Nucleus accumbens (tissue), 56 donors: ENCODE data around the gene TEX19.
"Not testable (repeated sequence)": the region's sequence is repeated elsewhere in the genome, so short reads cannot be mapped to it uniquely, and the experiment has no call there.

Experiments used
- DNase-seq, 56 donors: peaks; one replicate each; lab custom pipeline; 2025; lab: John Stamatoyannopoulos, UW

Gene TEX19

GRCh38 chr17:82403662-82404660, 44.9 kb downstream of the TEX19 start:
- DNase-seq = no peak

GRCh38 chr17:82405051-82405450, 46.0 kb downstream of the TEX19 start:
- DNase-seq = no peak

DNA sequence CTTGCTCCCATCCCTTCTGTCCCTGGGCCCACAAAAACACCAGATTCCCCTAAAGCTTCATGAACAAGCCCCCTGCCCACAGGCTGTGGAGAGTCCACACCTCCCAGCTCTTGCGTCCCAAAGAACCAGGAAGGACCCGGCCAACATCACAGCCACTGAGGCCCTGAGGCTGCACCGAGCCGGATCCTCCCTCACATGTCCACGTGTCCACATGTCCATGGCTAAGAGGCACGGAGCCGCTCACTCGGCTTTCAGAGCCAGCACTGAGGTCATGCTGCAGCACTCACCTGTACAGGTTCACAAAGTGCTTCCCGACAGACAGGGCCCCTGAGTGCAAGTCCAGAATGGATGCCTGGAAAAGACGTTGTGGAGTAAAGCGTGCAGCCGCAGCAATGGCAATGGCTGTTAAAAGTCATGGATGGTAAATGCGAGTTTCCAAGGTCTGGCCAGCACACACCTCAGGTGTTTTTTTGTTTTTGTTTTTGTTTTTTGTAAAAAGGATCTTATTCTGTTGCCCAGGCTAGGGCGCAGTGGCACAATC, 47.2 kb downstream of the TEX19 start:
- DNase-seq = no peak

- DNase-seq = no peak
Measured at GRCh38 chr17:82407255-82407654, 48.2 kb downstream of the TEX19 start.

GRCh38 chr17:82408288-82408937, 49.4 kb downstream of the TEX19 start:
- no peak for DNase-seq

- DNase-seq = no peak
Measured at GRCh38 chr17:82408938-82409318, 49.9 kb downstream of the TEX19 start.

- DNase-seq = no peak
Measured at GRCh38 chr17:82410014-82410716, 51.1 kb downstream of the TEX19 start.

DNA sequence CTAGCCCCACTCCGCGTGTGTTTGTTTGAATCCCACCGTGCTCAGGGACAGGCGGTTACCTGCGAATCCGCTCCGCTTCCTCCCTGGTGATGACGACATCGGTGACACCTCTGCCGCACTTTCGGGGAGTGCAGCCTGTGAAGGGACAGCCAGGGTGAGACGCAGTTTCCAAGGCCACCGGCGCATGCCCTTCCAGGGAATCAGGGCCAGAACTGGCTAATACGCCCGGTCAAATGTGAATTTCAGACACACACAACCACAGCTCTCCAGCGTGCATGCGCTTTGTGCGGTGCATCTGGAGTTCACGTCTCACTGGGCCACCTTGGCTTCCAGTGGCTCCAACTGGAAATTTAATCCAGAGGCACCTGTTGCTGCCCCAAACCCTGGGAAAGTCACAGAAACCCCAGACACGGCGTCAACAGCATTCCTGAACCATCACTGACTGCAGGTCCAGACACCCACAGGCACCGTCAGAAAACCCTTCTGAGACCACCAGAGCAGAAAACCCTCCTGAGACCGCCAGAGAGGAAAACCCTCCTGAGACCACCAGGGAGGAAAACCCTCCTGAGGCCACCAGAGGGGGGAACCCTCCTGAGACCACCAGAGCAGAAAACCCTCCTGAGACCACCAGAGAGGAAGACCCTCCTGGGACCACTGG, 52.5 kb downstream of the TEX19 start:
- DNase-seq = no peak

- DNase-seq = not testable (repeated sequence)
Measured at GRCh38 chr17:82412081-82412480, 53.0 kb downstream of the TEX19 start.

DNA sequence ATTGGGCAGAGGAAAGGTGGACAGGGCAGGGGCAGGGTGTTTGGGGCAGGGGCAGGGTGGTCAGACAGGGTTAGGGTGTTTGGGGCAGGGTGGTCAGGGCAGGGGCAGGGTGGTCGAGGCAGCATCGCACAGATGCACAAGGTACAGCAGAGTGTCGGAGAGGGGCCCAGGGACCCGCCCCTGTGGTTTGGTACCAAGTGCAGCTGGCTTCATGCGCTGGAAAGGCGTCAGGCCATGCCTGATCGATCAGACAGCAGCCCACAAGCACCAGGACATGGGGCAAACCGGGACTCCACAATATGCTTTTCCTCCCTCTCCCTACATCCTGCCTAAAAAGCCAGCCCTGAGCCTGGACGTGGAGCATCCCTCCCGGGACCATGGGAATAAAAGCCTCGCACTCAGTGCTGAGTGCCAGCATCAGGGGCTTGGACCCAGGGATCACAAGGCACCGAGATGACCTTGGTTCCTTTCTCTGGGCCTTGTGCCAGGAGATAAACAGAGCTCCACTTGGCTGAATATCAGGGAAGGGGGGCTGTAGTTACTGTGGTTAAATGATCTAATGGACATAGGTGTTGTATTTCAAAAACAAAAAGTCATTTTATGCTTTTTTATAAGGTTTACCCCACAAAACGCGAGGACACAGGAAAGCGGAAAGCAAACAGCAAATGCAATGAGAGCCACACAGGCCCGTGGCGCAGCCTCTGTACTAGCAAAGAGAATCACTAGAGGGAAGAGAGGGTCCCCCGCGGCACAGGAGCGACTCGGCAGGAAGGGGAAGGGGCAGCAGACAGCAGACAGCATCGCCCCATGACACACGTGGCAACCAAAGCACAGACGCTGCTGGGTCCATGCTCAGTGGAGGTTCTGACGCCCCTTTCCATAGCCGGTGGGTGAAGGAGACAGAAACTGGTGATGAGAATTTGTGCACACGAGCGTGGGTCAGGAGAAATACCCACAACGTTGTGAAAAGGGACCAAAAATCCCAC, 53.8 kb downstream of the TEX19 start:
- DNase-seq = no peak
